Left ventricle myocardium superior (tissue), 1 donor: ENCODE data around the gene XAF1. TPM values are rescaled to one million over a fixed set of nuclear protein-coding genes. Genes with fewer than 3 reads are reported as not detected.
"Not testable (repeated sequence)": the region's sequence is repeated elsewhere in the genome, so short reads cannot be mapped to it uniquely, and the experiment has no call there.

Experiments used
- ATAC-seq: fragments of 200-7000 bp; cut with Tn5 transposase; one replicate; pipeline ENCODE4 v1.9.1; 2020; ENCODE audit warnings: mild to moderate bottlenecking, moderate library complexity
- DNase-seq: peaks from one replicate; pipeline ENCODE4 v3.0.0-alpha.2; 2020
- intact Hi-C: fragments of 100-400 bp; cut with micrococcal nuclease; formaldehyde crosslinking; loops from one replicate; pipeline ENCODE4 v1.11.0; 2022
- total RNA-seq: library from RNA; stranded (reverse); fragmentation: NEBNext Ultra II Directional; extraction: Animal tissue kit (Norgen Biotek cat#: 25700); gene quantifications from one replicate; pipeline ENCODE4 v1.2.1, GENCODE V29; 2021
- donor health status: DM: no; HTN: yes; CAD: no; lungs with severe emphysema.

The XAF1 gene
- total RNA-seq, 1 donor from 2014 or later = 18.7 TPM

- intact Hi-C loops = no loop called here
- peak; percentile 70 for ATAC-seq
- peak; percentile 45 for DNase-seq
These were observed 3.6 kb upstream of the XAF1 start for GRCh38 chr17:6752068-6752909.

- intact Hi-C loops = no loop called here
- DNase-seq (peak; percentile 61), ATAC-seq (peak; percentile 70)
These were observed 2.8 kb upstream of the XAF1 start for GRCh38 chr17:6753006-6753445.

- intact Hi-C loops = no loop called here
- DNase-seq (no peak), ATAC-seq (no peak)
These were observed 2.3 kb upstream of the XAF1 start for GRCh38 chr17:6753546-6753945.

- ATAC-seq = peak; percentile 73
- intact Hi-C loops = no loop called here
- peak; percentile 74 for DNase-seq
These were observed 565 bp upstream of the XAF1 start for GRCh38 chr17:6755281-6755680.

GRCh38 chr17:6756425-6757031 lies 682 bp downstream of the XAF1 start:
- intact Hi-C loops = no loop called here
- no peak for DNase-seq
- ATAC-seq = no peak

GRCh38 chr17:6757747-6758146 lies 1.9 kb downstream of the XAF1 start:
- no peak for ATAC-seq
- no peak for DNase-seq
- intact Hi-C loops = no loop called here

- intact Hi-C loops = no loop called here
- ATAC-seq (no peak), DNase-seq (no peak)
These were observed 5.9 kb downstream of the XAF1 start for GRCh38 chr17:6761779-6762178.

- no peak for ATAC-seq
- intact Hi-C loops = no loop called here
- no peak for DNase-seq
These were observed 12.6 kb downstream of the XAF1 start for GRCh38 chr17:6768447-6768846.

GRCh38 chr17:6772016-6772415 lies 16.2 kb downstream of the XAF1 start:
- intact Hi-C loops = no loop called here
- DNase-seq (no peak), ATAC-seq (no peak)

GRCh38 chr17:6774906-6775305 lies 19.1 kb downstream of the XAF1 start:
- intact Hi-C loops, ATAC-seq, DNase-seq: not testable (repeated sequence)

GRCh38 chr17:6775871-6776405 lies 20.1 kb downstream of the XAF1 start, which contains the start of gene FBXO39:
Gene FBXO39, plus strand, starts transcription at chr17:6776215. Its CDS starts 3,654 bp downstream, at chr17:6779869.
- intact Hi-C loops = no loop called here
- peak; percentile 27 for DNase-seq
- ATAC-seq = peak; percentile 42

- no peak for DNase-seq
- no peak for ATAC-seq
- intact Hi-C loops = no loop called here
These were observed 23.6 kb downstream of the XAF1 start for GRCh38 chr17:6779411-6779810.

GRCh38 chr17:6780001-6780400 lies 24.2 kb downstream of the XAF1 start:
- DNase-seq (no peak), ATAC-seq (no peak)
- intact Hi-C loops = no loop called here

- DNase-seq (no peak), ATAC-seq (no peak)
- intact Hi-C loops = no loop called here
These were observed 25.0 kb downstream of the XAF1 start for GRCh38 chr17:6780886-6781285.

GRCh38 chr17:6782244-6782643 lies 26.4 kb downstream of the XAF1 start:
- ATAC-seq = no peak

GRCh38 chr17:6786618-6787017 lies 30.8 kb downstream of the XAF1 start:
- ATAC-seq = no peak
- DNase-seq = no peak
- intact Hi-C loops = no loop called here

More at GRCh38 chr17:6782244-6782643, 26.4 kb downstream of the XAF1 start:
- intact Hi-C loops = no loop called here
- DNase-seq = no peak

GRCh38 chr17:6787081-6787693 lies 31.3 kb downstream of the XAF1 start:
- DNase-seq (no peak), ATAC-seq (no peak)
- intact Hi-C loops = no loop called here

GRCh38 chr17:6789146-6789545 lies 33.3 kb downstream of the XAF1 start:
- ATAC-seq (no peak), DNase-seq (no peak)
- intact Hi-C loops = no loop called here

GRCh38 chr17:6793748-6794493 lies 38.1 kb downstream of the XAF1 start:
- DNase-seq (no peak), ATAC-seq (no peak)
- intact Hi-C loops = no loop called here
